GM23338 (cell line): ENCODE data around the gene F7.

Source experiments
- CREB1 ChIP-seq: fragments of 250-450 bp; sonication (Bioruptor Pico); IDR thresholded peaks from 2 replicates; pipeline ENCODE4 v1.5.0; 2020; ENCODE audit warnings: low read depth, mild to moderate bottlenecking, moderate library complexity
- CTCF ChIP-seq, 2 experiments: fragments of 200-600 bp in 1 of 2; sonication (generic) in 1 of 2; conservative IDR thresholded peaks; 2 replicates each; pipeline versions ENCODE4 v1.5.1 to v1.6.1; 2016 to 2017; ENCODE audit warnings: antibody characterized with exemption in 2 of 2, low read depth in 2 of 2, mild to moderate bottlenecking in 2 of 2, moderate library complexity in 1 of 2
- ETS1 ChIP-seq: IDR thresholded peaks from 2 replicates; pipeline ENCODE4 v1.6.1; 2016; ENCODE audit warnings: antibody characterized with exemption
- EZH2 ChIP-seq: fragments of 200-600 bp; sonication (generic); IDR thresholded peaks from one replicate; pipeline ENCODE4 v1.8.0; 2017; ENCODE audit warnings: antibody characterized with exemption, mild to moderate bottlenecking, low read depth; ENCODE audit not compliant: unreplicated experiment
- EZH2phosphoT487 ChIP-seq: fragments of 200-600 bp; sonication (generic); IDR thresholded peaks from one replicate; pipeline ENCODE4 v1.8.1; 2018; ENCODE audit warnings: antibody characterized with exemption; ENCODE audit not compliant: unreplicated experiment
- JUNB ChIP-seq: IDR thresholded peaks from one replicate; pipeline ENCODE4 v1.6.1; 2016; ENCODE audit warnings: antibody characterized with exemption; ENCODE audit not compliant: unreplicated experiment
- NANOG ChIP-seq: IDR thresholded peaks from 2 replicates; pipeline ENCODE4 v1.6.1; 2016; ENCODE audit warnings: antibody characterized with exemption, borderline replicate concordance
- POLR2AphosphoS5 ChIP-seq: IDR thresholded peaks from 2 replicates; pipeline ENCODE4 v1.6.1; 2016; ENCODE audit warnings: antibody characterized with exemption, low read depth
- REST ChIP-seq: IDR thresholded peaks from one replicate; pipeline ENCODE4 v1.6.1; 2018; ENCODE audit warnings: antibody characterized with exemption; ENCODE audit not compliant: unreplicated experiment
- STAT1 ChIP-seq: IDR thresholded peaks from one replicate; pipeline ENCODE4 v1.6.1; 2016; ENCODE audit warnings: antibody characterized with exemption; ENCODE audit not compliant: unreplicated experiment
- ZNF114 ChIP-seq: fragments of 250-450 bp; sonication (Bioruptor Pico); IDR thresholded peaks from 2 replicates; pipeline ENCODE4 v1.5.0; 2020; ENCODE audit warnings: mild to moderate bottlenecking, moderate library complexity
- ZNF462 ChIP-seq: fragments of 250-450 bp; sonication (Bioruptor Pico); IDR thresholded peaks from 2 replicates; pipeline ENCODE4 v1.5.0; 2020; ENCODE audit warnings: mild to moderate bottlenecking, moderate library complexity

GRCh38 chr13:113114511-113115362, 9.1 kb downstream of the F7 start:
- TF ChIP-seq CREB1 (CRISPR knock-in tag), result no peak
- TF ChIP-seq CTCF (conservative IDR thresholded peaks at IDR 0.05; ENCODE audit: low read depth in 2 of 2), result no peak
- no peak for TF ChIP-seq NANOG
- no peak for TF ChIP-seq EZH2
- no peak for TF ChIP-seq EZH2phosphoT487
- TF ChIP-seq POLR2AphosphoS5, result no peak
- no peak for TF ChIP-seq ETS1
- TF ChIP-seq JUNB, result no peak
- TF ChIP-seq STAT1, result no peak
- TF ChIP-seq ZNF114 (CRISPR knock-in tag), result no peak
- TF ChIP-seq REST, result no peak
- no peak for TF ChIP-seq ZNF462 (CRISPR knock-in tag)
